ENCODE results near the gene PHLDA3.
"Not testable (repeated sequence)": the region's sequence is repeated elsewhere in the genome, so short reads cannot be mapped to it uniquely, and the experiment has no call there.

The PHLDA3 gene

DNA sequence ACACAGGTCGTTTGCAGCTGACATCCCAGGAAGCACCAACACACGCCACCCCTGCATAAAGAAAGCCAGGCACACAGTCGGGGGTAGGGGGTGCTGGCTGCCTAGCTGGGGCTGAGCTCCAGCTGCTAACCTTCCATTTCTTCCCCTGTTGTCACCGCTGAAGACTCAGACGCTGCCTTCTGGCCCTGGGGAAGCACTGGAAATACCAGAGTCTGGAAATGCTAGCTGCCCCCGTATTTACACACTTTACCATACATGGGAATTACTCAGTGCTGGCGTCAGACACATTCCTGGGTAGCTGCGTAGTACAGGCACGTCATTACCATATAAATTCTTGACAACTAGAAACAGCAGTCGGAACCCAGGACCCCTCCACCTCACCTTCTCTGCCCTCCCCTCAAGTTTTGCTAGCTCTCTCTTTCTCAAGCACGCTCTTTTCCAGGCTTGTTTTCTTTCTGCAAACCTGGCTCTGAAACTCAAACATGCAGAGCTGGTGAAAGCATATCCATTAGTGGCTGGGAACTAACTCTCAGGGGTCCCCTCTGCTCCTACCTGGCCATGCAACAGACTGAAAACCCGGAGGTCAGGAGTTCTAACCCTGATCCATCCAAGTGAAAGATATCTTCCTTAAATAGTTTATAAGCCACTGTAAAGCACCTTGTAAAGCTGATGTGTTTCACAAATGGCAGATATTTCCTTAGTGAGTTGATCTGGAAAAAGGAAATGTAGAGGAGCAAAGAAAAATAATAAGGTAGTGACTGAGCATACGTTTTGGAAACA, 34.6 kb upstream of the PHLDA3 start:
- no peak for DNase-seq (ENCODE audit: low read depth)

DNA sequence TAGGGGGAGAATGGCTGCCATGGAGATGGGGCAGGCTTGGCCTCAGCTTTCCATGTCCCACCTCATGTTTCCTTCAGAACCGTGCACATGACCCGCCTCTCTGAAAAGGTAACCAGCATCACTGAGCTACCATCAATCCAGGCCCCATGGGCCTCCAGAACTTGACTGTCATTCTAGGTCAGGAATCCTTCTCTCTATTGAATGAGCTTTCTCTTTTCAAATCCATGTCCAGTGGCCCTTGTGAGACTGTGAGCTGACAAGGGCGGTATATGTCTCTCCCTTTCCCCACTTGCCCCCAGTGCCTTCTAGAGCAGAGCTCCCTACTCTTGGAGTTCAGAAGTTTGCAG, 33.5 kb upstream of the PHLDA3 start:
- DNase-seq (ENCODE audit: low read depth): no peak

- no peak for DNase-seq (ENCODE audit: low read depth)
These were observed 33.0 kb upstream of the PHLDA3 start for GRCh38 chr1:201501812-201502510.

DNA sequence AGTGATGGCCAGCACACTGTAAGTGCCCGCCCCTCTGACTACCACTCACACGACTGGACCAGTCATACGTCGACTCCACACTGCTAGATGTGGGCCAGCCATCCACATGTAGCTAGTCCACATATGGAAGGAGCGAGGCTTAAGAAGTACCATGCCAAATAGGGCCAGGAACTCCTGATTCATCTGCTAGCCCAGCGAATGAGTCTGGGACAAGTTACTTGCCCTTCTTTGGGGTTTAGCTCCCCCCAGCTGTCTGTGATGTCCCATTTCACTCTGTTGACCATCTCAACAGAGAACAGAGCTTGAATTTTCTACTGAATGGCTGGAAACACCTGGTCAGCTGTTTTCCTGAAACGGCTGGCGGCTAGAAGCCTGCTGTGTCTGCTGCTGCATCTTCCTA, 32.2 kb upstream of the PHLDA3 start:
- DNase-seq (ENCODE audit: low read depth): no peak

- DNase-seq (ENCODE audit: low read depth): no peak
These were observed 31.7 kb upstream of the PHLDA3 start for GRCh38 chr1:201500670-201501120.

DNA sequence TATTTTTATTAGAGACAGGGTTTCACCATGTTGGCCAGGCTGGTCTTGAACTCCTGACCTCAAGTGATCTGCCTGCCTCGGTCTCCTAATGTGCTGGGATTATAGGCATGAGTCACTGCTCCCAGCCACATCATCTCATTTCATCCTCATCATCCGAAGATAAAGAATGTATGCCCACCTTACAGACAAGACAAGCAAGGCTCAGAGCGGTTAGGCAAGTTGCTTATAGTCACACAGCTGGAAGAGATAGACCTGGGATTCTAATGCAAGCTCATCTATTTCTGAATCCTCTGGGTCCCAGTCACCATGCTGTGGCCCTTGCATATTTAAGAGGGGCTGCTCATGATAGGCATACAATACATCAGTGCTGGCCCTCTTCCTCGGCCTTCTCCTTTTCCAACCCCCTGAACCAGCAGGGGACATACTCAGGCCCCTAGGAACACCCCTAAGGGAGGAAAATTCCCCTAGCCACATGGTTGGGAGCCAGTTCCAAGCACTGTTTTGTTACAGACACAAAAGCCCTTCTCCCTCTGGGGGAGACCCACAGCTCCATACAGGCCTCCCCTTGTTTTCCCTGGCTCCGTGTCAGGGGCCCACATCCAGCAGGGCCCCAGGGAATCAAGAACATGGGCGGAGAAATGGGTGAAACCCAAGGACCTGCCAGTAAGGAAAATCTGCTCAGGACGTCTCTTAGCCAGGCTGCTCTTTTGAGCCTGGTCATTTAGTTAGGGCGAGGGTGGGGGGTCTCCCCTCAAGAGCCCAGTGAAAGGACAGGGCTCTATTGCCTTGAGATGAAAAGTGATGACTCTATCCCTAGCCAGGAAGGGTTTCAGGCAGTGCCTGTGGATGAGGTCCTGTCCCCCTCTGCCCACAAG, 31.0 kb upstream of the PHLDA3 start:
- DNase-seq (ENCODE audit: low read depth): no peak

GRCh38 chr1:201499191-201499590, 30.2 kb upstream of the PHLDA3 start:
- DNase-seq (ENCODE audit: low read depth): no peak

GRCh38 chr1:201498621-201499020, 29.6 kb upstream of the PHLDA3 start:
- DNase-seq (ENCODE audit: low read depth): no peak

- DNase-seq (ENCODE audit: low read depth): no peak
These were observed 29.0 kb upstream of the PHLDA3 start for GRCh38 chr1:201497935-201498509.

- no peak for DNase-seq (ENCODE audit: low read depth)
These were observed 27.3 kb upstream of the PHLDA3 start for GRCh38 chr1:201496296-201496690.

DNA sequence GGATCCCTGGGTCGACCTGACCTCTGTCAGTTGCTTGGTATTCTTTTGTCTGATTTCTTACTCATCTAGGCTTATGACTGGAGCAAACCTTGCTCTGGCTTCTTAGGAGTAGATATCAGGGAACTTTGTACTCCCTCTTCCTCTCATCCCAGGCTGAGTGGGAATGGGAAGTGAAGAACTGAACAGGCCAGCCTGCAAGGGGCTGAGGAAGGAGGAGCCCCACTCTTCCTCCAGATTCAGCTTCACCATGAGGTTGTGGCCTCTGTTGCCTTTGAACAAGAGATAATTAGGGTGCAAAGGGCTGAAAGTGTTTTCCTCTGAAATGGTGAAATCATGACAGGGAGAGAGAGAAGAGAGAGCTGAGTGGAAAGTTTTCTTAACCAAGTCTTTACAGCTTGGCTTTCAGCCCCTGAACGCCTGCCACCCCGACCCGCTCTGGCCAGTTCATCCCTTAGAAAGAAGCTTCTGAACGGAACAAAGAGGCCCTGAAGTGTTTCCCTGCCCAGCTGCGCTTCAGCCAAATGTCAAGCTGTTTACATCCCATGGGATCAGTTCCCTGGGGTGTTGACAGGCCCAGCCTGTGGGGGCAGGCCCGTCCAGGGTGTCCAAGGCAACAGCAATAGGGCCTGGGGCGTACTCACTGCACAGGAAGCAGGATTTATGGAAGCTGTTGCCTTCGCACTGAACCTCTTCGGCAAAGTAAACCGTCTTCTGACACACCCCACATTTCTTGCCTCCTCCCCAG, 26.7 kb upstream of the PHLDA3 start:
- no peak for DNase-seq (ENCODE audit: low read depth)

- DNase-seq (ENCODE audit: low read depth): no peak
These were observed 25.0 kb upstream of the PHLDA3 start for GRCh38 chr1:201493757-201494617.

DNA sequence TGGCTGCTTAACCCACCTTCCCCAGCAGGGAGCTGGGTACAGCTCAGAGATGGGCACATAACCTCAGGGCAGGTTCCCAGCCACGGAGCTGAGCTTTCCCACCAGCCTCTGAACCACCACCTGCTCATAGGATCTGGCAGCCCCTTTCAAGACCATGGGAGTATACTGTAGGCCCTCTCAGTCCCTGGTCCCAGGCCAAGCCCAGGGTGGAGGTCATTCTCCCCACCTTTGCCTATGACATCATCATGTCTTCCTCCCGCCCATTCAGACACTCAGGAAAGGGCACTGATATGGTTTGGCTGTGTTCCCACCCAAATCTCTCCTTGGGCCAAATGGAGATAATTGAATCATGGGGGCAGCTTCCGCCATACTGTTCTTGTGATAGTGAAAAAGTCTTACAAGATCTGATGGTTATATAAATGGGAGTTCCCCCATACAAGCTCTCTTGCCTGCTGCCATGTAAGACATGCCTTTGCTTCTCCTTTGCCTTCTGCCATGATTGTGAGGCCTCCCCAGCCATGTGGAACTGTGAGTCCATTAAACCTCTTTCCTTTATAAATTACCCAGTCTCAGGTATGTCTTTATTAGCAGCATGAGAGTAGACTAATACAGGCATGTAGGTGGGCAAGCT, 24.2 kb upstream of the PHLDA3 start:
- DNase-seq (ENCODE audit: low read depth): not testable (repeated sequence)

DNA sequence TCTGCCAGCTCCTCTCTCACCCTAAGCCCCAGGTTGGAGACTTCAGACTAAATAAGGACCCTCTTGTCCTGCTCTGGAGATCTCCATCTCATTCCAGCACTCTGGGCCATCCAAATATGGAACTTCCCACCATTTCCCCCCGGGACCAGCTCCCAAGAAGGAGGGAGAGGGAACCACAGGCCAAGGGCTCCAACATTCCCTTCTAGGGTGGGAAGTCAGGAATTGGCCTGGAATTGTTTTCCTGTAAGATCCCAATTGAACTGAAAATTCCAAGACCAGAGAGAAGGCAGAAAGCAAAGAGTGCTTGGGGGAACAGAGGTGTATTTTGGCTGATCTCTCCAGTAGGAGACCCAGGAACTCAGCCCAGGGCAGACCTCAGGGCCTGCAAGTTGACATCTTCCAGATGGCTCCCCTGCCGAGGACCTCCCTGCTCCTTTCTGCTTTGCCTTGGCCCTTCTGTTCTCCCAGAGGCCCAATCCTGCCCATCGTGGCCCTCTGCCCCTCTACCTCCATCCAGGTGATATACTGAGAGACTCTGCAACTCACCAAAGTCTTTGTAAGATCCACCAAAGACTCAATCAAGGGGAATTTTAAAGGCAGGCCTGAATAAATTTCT, 23.0 kb upstream of the PHLDA3 start:
- DNase-seq (ENCODE audit: low read depth): no peak

GRCh38 chr1:201490708-201491131, 21.7 kb upstream of the PHLDA3 start:
- DNase-seq (ENCODE audit: low read depth): no peak

GRCh38 chr1:201489643-201490261, 20.8 kb upstream of the PHLDA3 start:
- no peak for DNase-seq (ENCODE audit: low read depth)

DNA sequence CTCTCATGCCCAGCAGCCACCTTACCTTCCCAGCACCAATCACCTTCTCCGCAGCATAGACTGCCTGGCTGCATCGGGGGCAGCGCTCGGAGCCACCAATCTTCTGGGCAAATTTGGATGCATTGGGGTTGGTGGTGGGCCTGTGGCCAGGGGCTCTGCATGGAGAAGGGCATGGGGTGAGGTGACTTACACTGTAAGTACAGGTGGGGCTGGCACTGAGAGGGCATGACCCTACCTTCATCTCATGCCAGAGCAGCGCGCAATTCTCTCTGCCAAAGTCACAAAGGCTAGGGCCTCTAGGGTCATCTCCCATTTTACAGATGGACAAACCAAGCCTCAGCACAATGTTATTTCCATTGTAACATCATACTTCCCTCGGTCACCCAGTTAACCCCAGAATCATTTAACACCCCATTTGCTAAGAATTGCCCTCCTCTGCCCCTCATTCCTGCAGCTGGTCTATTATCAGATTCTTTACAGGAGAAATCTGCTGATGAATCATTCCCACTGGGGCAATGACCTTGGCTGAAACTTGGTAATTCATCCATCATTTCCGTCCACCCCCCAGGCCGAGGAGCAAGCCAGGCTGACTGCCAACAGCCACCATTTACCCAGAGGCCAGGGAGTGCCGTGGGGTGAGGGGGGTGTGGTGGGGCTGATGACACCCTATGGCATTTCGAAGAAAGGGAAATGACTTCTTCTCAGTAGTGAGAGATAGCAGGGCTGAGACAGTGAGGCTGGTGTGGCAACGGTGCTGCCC, 20.0 kb upstream of the PHLDA3 start:
- DNase-seq (ENCODE audit: low read depth): no peak

GRCh38 chr1:201487742-201488141, 18.8 kb upstream of the PHLDA3 start:
- no peak for DNase-seq (ENCODE audit: low read depth)
